Hematopoietic multipotent progenitor cell treated with erythropoietin and hydrocortisone succinate and interleukin-3 and kit ligand, for 17 days (in vitro differentiated cells): ENCODE data around the gene YWHAE.
"Not testable (repeated sequence)": the region's sequence is repeated elsewhere in the genome, so short reads cannot be mapped to it uniquely, and the experiment has no call there.

ENCODE experiments used
- DNase-seq: peaks from one replicate; pipeline ENCODE4 v3.0.0-alpha.2; 2015; ENCODE audit warnings: low spot score

YWHAE gene

GRCh38 chr17:1373707-1374237 lies 26.2 kb downstream of the YWHAE start:
- DNase-seq = no peak

- DNase-seq = no peak
Measured at GRCh38 chr17:1372618-1373017, 27.4 kb downstream of the YWHAE start.

- no peak for DNase-seq
Measured at GRCh38 chr17:1371893-1372590, 28.0 kb downstream of the YWHAE start.

- no peak for DNase-seq
Measured at GRCh38 chr17:1368588-1368987, 31.4 kb downstream of the YWHAE start.

- DNase-seq = peak; percentile 25
Measured at GRCh38 chr17:1367351-1367745, 32.7 kb downstream of the YWHAE start.

GRCh38 chr17:1366234-1366633 lies 33.8 kb downstream of the YWHAE start:
- no peak for DNase-seq

GRCh38 chr17:1365445-1366039 lies 34.5 kb downstream of the YWHAE start:
- DNase-seq = peak; percentile 89

GRCh38 chr17:1362964-1363363 lies 37.1 kb downstream of the YWHAE start:
- no peak for DNase-seq

GRCh38 chr17:1362065-1362848 lies 37.8 kb downstream of the YWHAE start:
- DNase-seq = no peak

GRCh38 chr17:1360975-1361374 lies 39.0 kb downstream of the YWHAE start:
- DNase-seq = no peak

- DNase-seq = peak; percentile 40
Measured at GRCh38 chr17:1360315-1360714, 39.7 kb downstream of the YWHAE start.

GRCh38 chr17:1354030-1354429 lies 46.0 kb downstream of the YWHAE start:
- no peak for DNase-seq

- not testable (repeated sequence) for DNase-seq
Measured at GRCh38 chr17:1352530-1352929, 47.5 kb downstream of the YWHAE start.

- DNase-seq = no peak
Measured at GRCh38 chr17:1351971-1352370, 48.1 kb downstream of the YWHAE start.

- DNase-seq = no peak
Measured at GRCh38 chr17:1351275-1351674, 48.7 kb downstream of the YWHAE start.

- DNase-seq = no peak
Measured at GRCh38 chr17:1347589-1348323, 52.3 kb downstream of the YWHAE start.

- DNase-seq = no peak
Measured at GRCh38 chr17:1344521-1344920, 55.5 kb downstream of the YWHAE start.

- DNase-seq = no peak
Measured at GRCh38 chr17:1343554-1343953, 56.5 kb downstream of the YWHAE start.

- DNase-seq = no peak
Measured at GRCh38 chr17:1340371-1340770, 59.7 kb downstream of the YWHAE start.

GRCh38 chr17:1331708-1332107 lies 68.3 kb downstream of the YWHAE start:
- no peak for DNase-seq

- no peak for DNase-seq
Measured at GRCh38 chr17:1329745-1330343, 70.2 kb downstream of the YWHAE start.

GRCh38 chr17:1328437-1328836 lies 71.6 kb downstream of the YWHAE start:
- no peak for DNase-seq
